Right lobe of liver (tissue), 4 donors: ENCODE data around the gene AKIP1.

ENCODE experiments used
- POLR2A ChIP-seq: fragments of 450-650 bp; IDR thresholded peaks from one replicate; pipeline ENCODE4 v1.6.1; 2017; ENCODE audit warnings: antibody characterized with exemption, mild to moderate bottlenecking
- TF ChIP-seq, protein P1 (sequence below), 4 donors: fragments of 200-600 bp in 3 of 4; fragments of 450-650 bp in 1 of 4; IDR thresholded peaks; one replicate each; pipeline versions ENCODE4 v1.5.1 to v1.8.0; 2016 to 2022; ENCODE audit warnings: antibody characterized with exemption in 4 of 4, mild to moderate bottlenecking in 2 of 4
- donor health status: DM: no; HTN: no; CAD: no.
- donor health status: DM: no; HTN: no; CAD: no.
- donor health status: DM: no; HTN: yes; CAD: no.

- TF ChIP-seq, protein P1, sequence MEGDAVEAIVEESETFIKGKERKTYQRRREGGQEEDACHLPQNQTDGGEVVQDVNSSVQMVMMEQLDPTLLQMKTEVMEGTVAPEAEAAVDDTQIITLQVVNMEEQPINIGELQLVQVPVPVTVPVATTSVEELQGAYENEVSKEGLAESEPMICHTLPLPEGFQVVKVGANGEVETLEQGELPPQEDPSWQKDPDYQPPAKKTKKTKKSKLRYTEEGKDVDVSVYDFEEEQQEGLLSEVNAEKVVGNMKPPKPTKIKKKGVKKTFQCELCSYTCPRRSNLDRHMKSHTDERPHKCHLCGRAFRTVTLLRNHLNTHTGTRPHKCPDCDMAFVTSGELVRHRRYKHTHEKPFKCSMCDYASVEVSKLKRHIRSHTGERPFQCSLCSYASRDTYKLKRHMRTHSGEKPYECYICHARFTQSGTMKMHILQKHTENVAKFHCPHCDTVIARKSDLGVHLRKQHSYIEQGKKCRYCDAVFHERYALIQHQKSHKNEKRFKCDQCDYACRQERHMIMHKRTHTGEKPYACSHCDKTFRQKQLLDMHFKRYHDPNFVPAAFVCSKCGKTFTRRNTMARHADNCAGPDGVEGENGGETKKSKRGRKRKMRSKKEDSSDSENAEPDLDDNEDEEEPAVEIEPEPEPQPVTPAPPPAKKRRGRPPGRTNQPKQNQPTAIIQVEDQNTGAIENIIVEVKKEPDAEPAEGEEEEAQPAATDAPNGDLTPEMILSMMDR (IDR thresholded peaks at IDR 0.05): no peak
- TF ChIP-seq POLR2A: no peak
These were observed 42.9 kb upstream of the AKIP1 start for GRCh38 chr11:8867931-8868631.
